Kidney (tissue), 14 donors: Measurements from ENCODE around the gene PNLIPRP2. TPM values are rescaled to one million over a fixed set of nuclear protein-coding genes. Genes with fewer than 3 reads are reported as not detected.

Experiments used
- DNase-seq, 5 donors: peaks; one replicate each; pipeline ENCODE4 v3.0.0-alpha.2; 2013 to 2020
- FAIRE-seq: peaks from 2 replicates; lab custom pipeline; 2012; peaks lifted over from hg19 to GRCh38; lab: Jason Lieb, UNC
- H3K27ac ChIP-seq, 2 donors: one replicate each; pipeline ENCODE4 v1.7.0; 2013; ENCODE audit warnings: low read depth in 2 of 2, low read length in 2 of 2, inconsistent platforms in 1 of 2
- H3K27me3 ChIP-seq: one replicate; pipeline ENCODE4 v1.7.1; 2013; ENCODE audit warnings: low read length, inconsistent platforms; ENCODE audit not compliant: control insufficient read depth, insufficient read depth
- H3K36me3 ChIP-seq, 3 donors: one replicate each; pipeline versions ENCODE4 v1.7.0 to v1.7.1; 2013; ENCODE audit warnings: low read length in 3 of 3, control low read depth in 1 of 3, inconsistent platforms in 1 of 3; ENCODE audit not compliant: insufficient read depth in 3 of 3, control insufficient read depth in 2 of 3
- H3K4me1 ChIP-seq, 3 donors: one replicate each; pipeline versions ENCODE4 v1.7.0 to v1.7.1; 2013; ENCODE audit warnings: low read length in 3 of 3, inconsistent platforms in 1 of 3, low read depth in 1 of 3; ENCODE audit not compliant: control insufficient read depth in 2 of 3, insufficient read depth in 2 of 3
- H3K4me3 ChIP-seq, 3 donors: one replicate each; pipeline versions ENCODE4 v1.7.0 to v1.8.1; 2013; ENCODE audit warnings: low read length in 3 of 3, control low read depth in 1 of 3, inconsistent platforms in 1 of 3
- H3K9ac ChIP-seq, 3 donors: one replicate each; pipeline versions ENCODE4 v1.7.0 to v1.7.1; 2013; ENCODE audit warnings: low read length in 3 of 3, control low read depth in 1 of 3, inconsistent platforms in 1 of 3
- H3K9me3 ChIP-seq, 3 donors: one replicate each; pipeline versions ENCODE4 v1.7.0 to v1.7.1; 2013; ENCODE audit warnings: low read length in 3 of 3, control low read depth in 1 of 3, inconsistent platforms in 1 of 3; ENCODE audit not compliant: control insufficient read depth in 2 of 3, insufficient read depth in 1 of 3
- intact Hi-C: fragments of 100-400 bp; cut with DNase I; formaldehyde crosslinking; loops from one replicate; pipeline ENCODE4 v1.11.1; 2022
- polyA plus RNA-seq: library from polyadenylated mRNA; stranded (reverse); fragments of 350-450 nt; fragmentation: Illumina TruSeq; extraction: RNeasy Lipid Tissue Mini Kit (QIAGEN cat#74804); gene quantifications from one replicate; pipeline ENCODE4 v1.2.3, GENCODE V29; 2014; ENCODE audit warnings: low read depth, low replicate concordance; ENCODE audit not compliant: insufficient read depth
- total RNA-seq: library from RNA; stranded (reverse); fragmentation: NEBNext Ultra II Directional; extraction: Animal tissue kit (Norgen Biotek cat#: 25700); gene quantifications from one replicate; pipeline ENCODE4 v1.2.1, GENCODE V29; 2021
- TF ChIP-seq, protein P1 (sequence below): IDR thresholded peaks from 3 replicates; pipeline ENCODE4 v1.5.1; 2012; ENCODE audit warnings: mild to moderate bottlenecking, moderate library complexity, borderline replicate concordance; ENCODE audit not compliant: insufficient read depth; ENCODE audit errors: extremely low read depth
- donor health status: control.
- donor health status: control.
- donor health status: control.
- donor health status: control.
- donor health status: control.
- donor health status: DM: yes; HTN: yes; CAD: no.
- donor health status: Normal renal cell carcinoma (clear cell type).

Gene PNLIPRP2
- total and polyA plus RNA-seq, 2 donors from 2014 or later: not detected

- H3K4me1 ChIP-seq: peaks cover 0 to 24% (median 0%) of the 10 kb centered on the region in 3 donors
- H3K27me3 ChIP-seq: no peaks in the 10 kb centered on the region
- H3K9me3 ChIP-seq: no peaks in the 10 kb centered on the region
- H3K9ac ChIP-seq: no peak overlapping the region
- peaks cover 0 to 6% (median 0%) of the 10 kb centered on the region in 3 donors for H3K36me3 ChIP-seq
- DNase-seq (no peak), FAIRE-seq (no peak)
- intact Hi-C loops: loop anchor here (5.0 kb wide), 1 partner anchor 103 kb away; no protein-coding TSS in a partner anchor
- TF ChIP-seq, protein P1, sequence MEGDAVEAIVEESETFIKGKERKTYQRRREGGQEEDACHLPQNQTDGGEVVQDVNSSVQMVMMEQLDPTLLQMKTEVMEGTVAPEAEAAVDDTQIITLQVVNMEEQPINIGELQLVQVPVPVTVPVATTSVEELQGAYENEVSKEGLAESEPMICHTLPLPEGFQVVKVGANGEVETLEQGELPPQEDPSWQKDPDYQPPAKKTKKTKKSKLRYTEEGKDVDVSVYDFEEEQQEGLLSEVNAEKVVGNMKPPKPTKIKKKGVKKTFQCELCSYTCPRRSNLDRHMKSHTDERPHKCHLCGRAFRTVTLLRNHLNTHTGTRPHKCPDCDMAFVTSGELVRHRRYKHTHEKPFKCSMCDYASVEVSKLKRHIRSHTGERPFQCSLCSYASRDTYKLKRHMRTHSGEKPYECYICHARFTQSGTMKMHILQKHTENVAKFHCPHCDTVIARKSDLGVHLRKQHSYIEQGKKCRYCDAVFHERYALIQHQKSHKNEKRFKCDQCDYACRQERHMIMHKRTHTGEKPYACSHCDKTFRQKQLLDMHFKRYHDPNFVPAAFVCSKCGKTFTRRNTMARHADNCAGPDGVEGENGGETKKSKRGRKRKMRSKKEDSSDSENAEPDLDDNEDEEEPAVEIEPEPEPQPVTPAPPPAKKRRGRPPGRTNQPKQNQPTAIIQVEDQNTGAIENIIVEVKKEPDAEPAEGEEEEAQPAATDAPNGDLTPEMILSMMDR: no peak
- H3K4me3 ChIP-seq: no peak overlapping the region
- no peak overlapping the region for H3K27ac ChIP-seq
These were observed 64.0 kb downstream of the PNLIPRP2 start for GRCh38 chr10:116684781-116685180.

- no peaks in the 10 kb centered on the region for H3K9me3 ChIP-seq
- H3K4me1 ChIP-seq: peaks cover 0 to 24% (median 0%) of the 10 kb centered on the region in 3 donors
- DNase-seq (no peak), FAIRE-seq (no peak)
- H3K36me3 ChIP-seq: peaks cover 0 to 6% (median 0%) of the 10 kb centered on the region in 3 donors
- intact Hi-C loops: no loop called here
- no peaks in the 10 kb centered on the region for H3K27me3 ChIP-seq
- no peak overlapping the region for H3K27ac ChIP-seq
- TF ChIP-seq, protein P1: no peak
- no peak overlapping the region for H3K9ac ChIP-seq
- H3K4me3 ChIP-seq: no peak overlapping the region
These were observed 65.1 kb downstream of the PNLIPRP2 start for GRCh38 chr10:116685807-116686206.

- intact Hi-C loops: no loop called here
- Histone ChIP-seq H3K27ac (no peak overlapping the region), H3K9ac (no peak overlapping the region), H3K4me3 (no peak overlapping the region), H3K27me3 (no peaks in the 10 kb centered on the region), H3K36me3 (peaks cover 0 to under 1% (median 0%) of the 10 kb centered on the region in 3 donors), H3K4me1 (peaks cover 0 to 32% (median 0%) of the 10 kb centered on the region in 3 donors), H3K9me3 (no peaks in the 10 kb centered on the region)
- FAIRE-seq (no peak), DNase-seq (no peak)
- TF ChIP-seq, protein P1: no peak
These were observed 65.9 kb downstream of the PNLIPRP2 start for GRCh38 chr10:116686632-116687031.

DNA sequence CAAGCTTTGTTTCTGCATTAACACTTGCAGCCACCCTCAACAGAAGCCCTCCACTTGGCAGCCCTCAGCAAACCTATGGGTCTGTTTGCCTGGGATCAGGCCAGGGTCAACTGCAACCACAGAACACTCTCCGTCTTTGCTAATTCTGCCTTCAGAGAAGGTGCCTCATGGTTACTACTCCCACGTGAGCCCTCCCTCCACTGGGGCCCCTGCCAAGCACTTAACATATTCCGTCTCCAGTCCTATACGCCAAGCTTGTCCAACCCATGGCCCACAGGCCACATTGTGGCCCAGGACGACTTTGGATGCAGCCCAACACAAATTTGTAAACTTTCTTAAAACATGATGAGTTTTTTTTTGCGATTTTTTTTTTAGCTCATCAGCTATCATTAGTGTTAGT lies 66.9 kb downstream of the PNLIPRP2 start:
- Histone ChIP-seq H3K4me3 (no peak overlapping the region), H3K9ac (no peak overlapping the region), H3K36me3 (peaks cover 0 to 3% (median under 1%) of the 10 kb centered on the region in 3 donors), H3K27ac (no peak overlapping the region), H3K4me1 (peaks cover 0 to 28% (median 0%) of the 10 kb centered on the region in 3 donors), H3K9me3 (no peaks in the 10 kb centered on the region), H3K27me3 (no peaks in the 10 kb centered on the region)
- intact Hi-C loops: no loop called here
- TF ChIP-seq, protein P1: no peak
- FAIRE-seq (no peak), DNase-seq (no peak)
